Keratinocyte (primary cell): ENCODE data around the gene MYO16.

Experiments
- EZH2 ChIP-seq: IDR thresholded peaks from one replicate; pipeline ENCODE4 v1.6.1; 2012; ENCODE audit warnings: inconsistent platforms, mild to moderate bottlenecking, low read length, moderate library complexity
- TF ChIP-seq, protein P1 (sequence below), 3 experiments: IDR thresholded peaks in 1 of 3; conservative IDR thresholded peaks in 1 of 3; optimal IDR thresholded peaks in 1 of 3; 2 replicates in 2 of 3; 3 replicates in 1 of 3; pipeline versions ENCODE3 to v1.5.1; 2011; ENCODE audit warnings: low read length in 3 of 3, mild to moderate bottlenecking in 3 of 3, moderate library complexity in 2 of 3, control low read depth in 1 of 3, inconsistent platforms in 1 of 3; ENCODE audit not compliant: insufficient read depth in 2 of 3; ENCODE audit errors: extremely low read depth in 1 of 3

DNA sequence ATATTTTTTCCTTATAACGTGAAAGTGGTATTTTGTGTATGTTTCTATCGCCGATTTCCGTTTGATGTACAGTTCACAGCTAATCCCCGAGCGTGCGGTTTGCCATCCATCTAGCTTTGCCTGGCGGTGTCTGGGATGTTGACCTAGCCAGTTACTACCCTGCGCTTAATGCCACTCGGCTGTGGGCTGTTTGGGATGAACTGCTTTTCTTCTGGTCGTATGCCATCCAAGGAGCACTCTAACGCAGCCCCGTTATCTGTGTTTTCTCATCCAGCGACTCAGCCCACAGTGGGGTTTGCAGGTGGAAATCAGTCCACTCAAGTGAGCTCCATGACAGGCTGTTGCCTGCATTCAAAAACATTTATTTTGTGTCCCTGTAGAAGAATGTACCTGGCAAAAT is 512.3 kb downstream of the MYO16 start:
- TF ChIP-seq, protein P1, sequence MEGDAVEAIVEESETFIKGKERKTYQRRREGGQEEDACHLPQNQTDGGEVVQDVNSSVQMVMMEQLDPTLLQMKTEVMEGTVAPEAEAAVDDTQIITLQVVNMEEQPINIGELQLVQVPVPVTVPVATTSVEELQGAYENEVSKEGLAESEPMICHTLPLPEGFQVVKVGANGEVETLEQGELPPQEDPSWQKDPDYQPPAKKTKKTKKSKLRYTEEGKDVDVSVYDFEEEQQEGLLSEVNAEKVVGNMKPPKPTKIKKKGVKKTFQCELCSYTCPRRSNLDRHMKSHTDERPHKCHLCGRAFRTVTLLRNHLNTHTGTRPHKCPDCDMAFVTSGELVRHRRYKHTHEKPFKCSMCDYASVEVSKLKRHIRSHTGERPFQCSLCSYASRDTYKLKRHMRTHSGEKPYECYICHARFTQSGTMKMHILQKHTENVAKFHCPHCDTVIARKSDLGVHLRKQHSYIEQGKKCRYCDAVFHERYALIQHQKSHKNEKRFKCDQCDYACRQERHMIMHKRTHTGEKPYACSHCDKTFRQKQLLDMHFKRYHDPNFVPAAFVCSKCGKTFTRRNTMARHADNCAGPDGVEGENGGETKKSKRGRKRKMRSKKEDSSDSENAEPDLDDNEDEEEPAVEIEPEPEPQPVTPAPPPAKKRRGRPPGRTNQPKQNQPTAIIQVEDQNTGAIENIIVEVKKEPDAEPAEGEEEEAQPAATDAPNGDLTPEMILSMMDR (optimal IDR thresholded peaks at IDR 0.05 in 1 of 3, IDR thresholded peaks at IDR 0.05 in 1 of 3, conservative IDR thresholded peaks at IDR 0.05 in 1 of 3; ENCODE audit: extremely low read depth in 1 of 3, insufficient read depth in 2 of 3, low read length in 3 of 3) = no peak
- no peak for TF ChIP-seq EZH2
